ENCODE data around the gene MEGF8. TPM values are rescaled to one million over a fixed set of nuclear protein-coding genes. Genes with fewer than 3 reads are reported as not detected.

Gene MEGF8
- total and polyA plus RNA-seq, 2 of the 13 experiments (the other 11 are each of a cell fraction or from before 2014, with no cell fraction given), result 4.0 to 8.8 TPM

GRCh38 chr19:42313096-42313839 is 12.2 kb upstream of the MEGF8 start, which contains the start of gene TMEM145 (continued):
- TF ChIP-seq ZNF431 (CRISPR knock-in tag; IDR thresholded peaks at IDR 0.05; ENCODE audit: borderline replicate concordance, low read depth) (no peak), ZNF75D (CRISPR knock-in tag; IDR thresholded peaks at IDR 0.05; ENCODE audit: borderline replicate concordance) (no peak), MYC (CRISPR knock-in tag; IDR thresholded peaks at IDR 0.05; ENCODE audit: borderline replicate concordance) (peak; percentile 37; the same call in 1 of the 2 replicates), ATAD3A (CRISPR knock-in tag; IDR thresholded peaks at IDR 0.05) (no peak), PRDM15 (CRISPR knock-in tag; IDR thresholded peaks at IDR 0.05) (peak; percentile 95), SP1 (IDR thresholded peaks at IDR 0.05) (no peak), SP1 (CRISPR knock-in tag; IDR thresholded peaks at IDR 0.05) (0 out of 2 replicates have a peak, but pooled peaks have one; percentile 29), FOXA1 (IDR thresholded peaks at IDR 0.05) (no peak), FOXA1 (CRISPR knock-in tag; IDR thresholded peaks at IDR 0.05) (no peak), ZSCAN5A (CRISPR knock-in tag; IDR thresholded peaks at IDR 0.05; ENCODE audit: borderline replicate concordance) (0 out of 2 replicates have a peak, but pooled peaks have one; percentile 33), ZKSCAN8 (CRISPR knock-in tag; IDR thresholded peaks at IDR 0.05; ENCODE audit: borderline replicate concordance) (no peak), ZNF576 (CRISPR knock-in tag; IDR thresholded peaks at IDR 0.05) (no peak), MAX (IDR thresholded peaks at IDR 0.05) (peak; percentile 36; the same call in 1 of the 2 replicates), FOSL2 (CRISPR knock-in tag; IDR thresholded peaks at IDR 0.05) (no peak), ZNF407 (CRISPR knock-in tag; IDR thresholded peaks at IDR 0.05; ENCODE audit: not compliant biosample characterization) (peak; percentile 5)
